ENCODE measurements around the gene COA6. TPM values are rescaled to one million over a fixed set of nuclear protein-coding genes. Genes with fewer than 3 reads are reported as not detected.

COA6 gene
- total and polyA plus RNA-seq, 10 of the 15 experiments (the other 5 are each of a cell fraction or from before 2014, with no cell fraction given), result 49.9 to 178 (median 71.5) TPM

DNA sequence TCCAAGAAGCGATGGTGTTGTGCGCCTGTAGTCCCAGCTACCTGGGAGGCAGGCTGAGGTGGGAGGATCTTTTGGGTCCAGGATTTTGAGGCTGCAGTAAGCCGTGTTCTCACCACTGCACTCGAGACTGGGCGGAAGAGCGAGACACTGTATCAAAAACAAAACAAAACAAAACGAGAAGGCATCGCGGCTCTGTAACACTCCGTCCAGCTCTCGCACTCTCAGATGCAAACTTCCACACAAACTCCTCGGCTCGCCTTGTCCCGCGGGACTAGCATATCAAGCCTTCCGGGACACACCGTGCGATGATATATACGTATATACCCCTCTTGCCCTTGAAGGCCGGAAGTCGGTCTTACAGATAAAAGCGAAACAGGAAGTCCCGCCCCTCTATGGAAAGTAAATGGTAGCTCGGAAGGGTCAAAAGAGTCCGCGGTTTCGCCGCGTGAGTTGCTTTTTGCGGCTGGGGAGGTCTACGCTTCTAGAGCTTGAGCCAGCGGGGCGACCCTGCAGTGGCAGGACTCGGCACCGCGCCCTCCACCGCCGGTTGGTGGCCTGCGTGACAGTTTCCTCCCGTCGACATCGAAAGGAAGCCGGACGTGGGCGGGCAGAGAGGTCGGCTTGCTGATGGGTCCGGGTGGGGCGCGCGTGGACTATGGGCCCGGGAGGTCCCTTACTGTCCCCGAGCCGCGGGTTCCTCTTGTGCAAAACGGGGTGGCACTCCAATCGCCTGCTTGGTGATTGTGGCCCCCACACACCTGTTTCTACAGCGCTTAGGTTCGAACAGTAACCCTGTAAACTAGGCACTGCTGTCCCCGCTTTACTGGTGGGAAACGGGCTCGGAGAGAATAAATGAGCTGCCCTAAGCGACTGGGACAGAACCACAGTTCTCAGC is at the start of gene COA6 (continued):
- TF ChIP-seq LARP7 (IDR thresholded peaks at IDR 0.05), result peak; percentile 86
- no peak; the same call in 1 of the 2 replicates for TF ChIP-seq USF2 (IDR thresholded peaks at IDR 0.05; ENCODE audit: borderline replicate concordance, low read depth, low read length)
- TF ChIP-seq SUPT20H (IDR thresholded peaks at IDR 0.05; ENCODE audit: borderline replicate concordance, control insufficient read depth, low read depth, low read length), result no peak
- no peak; the same call in 1 of the 2 replicates for TF ChIP-seq BMI1 (IDR thresholded peaks at IDR 0.05; ENCODE audit: borderline replicate concordance)
- TF ChIP-seq IKZF2 (IDR thresholded peaks at IDR 0.05), result peak in 1 of 2 experiments; percentile 71; a peak in 3 of 4 replicates
- TF ChIP-seq, protein P1, sequence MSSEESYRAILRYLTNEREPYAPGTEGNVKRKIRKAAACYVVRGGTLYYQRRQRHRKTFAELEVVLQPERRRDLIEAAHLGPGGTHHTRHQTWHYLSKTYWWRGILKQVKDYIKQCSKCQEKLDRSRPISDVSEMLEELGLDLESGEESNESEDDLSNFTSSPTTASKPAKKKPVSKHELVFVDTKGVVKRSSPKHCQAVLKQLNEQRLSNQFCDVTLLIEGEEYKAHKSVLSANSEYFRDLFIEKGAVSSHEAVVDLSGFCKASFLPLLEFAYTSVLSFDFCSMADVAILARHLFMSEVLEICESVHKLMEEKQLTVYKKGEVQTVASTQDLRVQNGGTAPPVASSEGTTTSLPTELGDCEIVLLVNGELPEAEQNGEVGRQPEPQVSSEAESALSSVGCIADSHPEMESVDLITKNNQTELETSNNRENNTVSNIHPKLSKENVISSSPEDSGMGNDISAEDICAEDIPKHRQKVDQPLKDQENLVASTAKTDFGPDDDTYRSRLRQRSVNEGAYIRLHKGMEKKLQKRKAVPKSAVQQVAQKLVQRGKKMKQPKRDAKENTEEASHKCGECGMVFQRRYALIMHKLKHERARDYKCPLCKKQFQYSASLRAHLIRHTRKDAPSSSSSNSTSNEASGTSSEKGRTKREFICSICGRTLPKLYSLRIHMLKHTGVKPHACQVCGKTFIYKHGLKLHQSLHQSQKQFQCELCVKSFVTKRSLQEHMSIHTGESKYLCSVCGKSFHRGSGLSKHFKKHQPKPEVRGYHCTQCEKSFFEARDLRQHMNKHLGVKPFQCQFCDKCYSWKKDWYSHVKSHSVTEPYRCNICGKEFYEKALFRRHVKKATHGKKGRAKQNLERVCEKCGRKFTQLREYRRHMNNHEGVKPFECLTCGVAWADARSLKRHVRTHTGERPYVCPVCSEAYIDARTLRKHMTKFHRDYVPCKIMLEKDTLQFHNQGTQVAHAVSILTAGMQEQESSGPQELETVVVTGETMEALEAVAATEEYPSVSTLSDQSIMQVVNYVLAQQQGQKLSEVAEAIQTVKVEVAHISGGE (CRISPR knock-in tag; IDR thresholded peaks at IDR 0.05), result peak; percentile 92
- TF ChIP-seq, protein P2, sequence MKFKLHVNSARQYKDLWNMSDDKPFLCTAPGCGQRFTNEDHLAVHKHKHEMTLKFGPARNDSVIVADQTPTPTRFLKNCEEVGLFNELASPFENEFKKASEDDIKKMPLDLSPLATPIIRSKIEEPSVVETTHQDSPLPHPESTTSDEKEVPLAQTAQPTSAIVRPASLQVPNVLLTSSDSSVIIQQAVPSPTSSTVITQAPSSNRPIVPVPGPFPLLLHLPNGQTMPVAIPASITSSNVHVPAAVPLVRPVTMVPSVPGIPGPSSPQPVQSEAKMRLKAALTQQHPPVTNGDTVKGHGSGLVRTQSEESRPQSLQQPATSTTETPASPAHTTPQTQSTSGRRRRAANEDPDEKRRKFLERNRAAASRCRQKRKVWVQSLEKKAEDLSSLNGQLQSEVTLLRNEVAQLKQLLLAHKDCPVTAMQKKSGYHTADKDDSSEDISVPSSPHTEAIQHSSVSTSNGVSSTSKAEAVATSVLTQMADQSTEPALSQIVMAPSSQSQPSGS (IDR thresholded peaks at IDR 0.05; ENCODE audit: low read length), result peak; percentile 56; the same call in 1 of the 2 replicates
- no peak; the same call in none of the 2 replicates for TF ChIP-seq GATAD2B (conservative IDR thresholded peaks at IDR 0.05; ENCODE audit: low read depth)
- TF ChIP-seq, protein P3, sequence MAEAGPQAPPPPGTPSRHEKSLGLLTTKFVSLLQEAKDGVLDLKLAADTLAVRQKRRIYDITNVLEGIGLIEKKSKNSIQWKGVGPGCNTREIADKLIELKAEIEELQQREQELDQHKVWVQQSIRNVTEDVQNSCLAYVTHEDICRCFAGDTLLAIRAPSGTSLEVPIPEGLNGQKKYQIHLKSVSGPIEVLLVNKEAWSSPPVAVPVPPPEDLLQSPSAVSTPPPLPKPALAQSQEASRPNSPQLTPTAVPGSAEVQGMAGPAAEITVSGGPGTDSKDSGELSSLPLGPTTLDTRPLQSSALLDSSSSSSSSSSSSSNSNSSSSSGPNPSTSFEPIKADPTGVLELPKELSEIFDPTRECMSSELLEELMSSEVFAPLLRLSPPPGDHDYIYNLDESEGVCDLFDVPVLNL (IDR thresholded peaks at IDR 0.05; ENCODE audit: low read depth, low read length), result no peak
- peak; percentile 96 for TF ChIP-seq POLR2AphosphoS2 (IDR thresholded peaks at IDR 0.05; ENCODE audit: low read depth, low read length)
- peak; percentile 87 for TF ChIP-seq PML (IDR thresholded peaks at IDR 0.05; ENCODE audit: low read length)
- TF ChIP-seq FOS (IDR thresholded peaks at IDR 0.05; ENCODE audit: borderline replicate concordance, extremely low read depth, insufficient read length), result no peak
- TF ChIP-seq HDAC2 (IDR thresholded peaks at IDR 0.05), result no peak
- TF ChIP-seq, protein P4, sequence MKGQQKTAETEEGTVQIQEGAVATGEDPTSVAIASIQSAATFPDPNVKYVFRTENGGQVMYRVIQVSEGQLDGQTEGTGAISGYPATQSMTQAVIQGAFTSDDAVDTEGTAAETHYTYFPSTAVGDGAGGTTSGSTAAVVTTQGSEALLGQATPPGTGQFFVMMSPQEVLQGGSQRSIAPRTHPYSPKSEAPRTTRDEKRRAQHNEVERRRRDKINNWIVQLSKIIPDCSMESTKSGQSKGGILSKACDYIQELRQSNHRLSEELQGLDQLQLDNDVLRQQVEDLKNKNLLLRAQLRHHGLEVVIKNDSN (IDR thresholded peaks at IDR 0.05; ENCODE audit: borderline replicate concordance, extremely low read length, insufficient read depth, low read depth, low read length), result no peak
- TF ChIP-seq STAT1 (conservative IDR thresholded peaks at IDR 0.05), result peak; percentile 75; the same call in 1 of the 2 replicates
- TF ChIP-seq CHD4 (IDR thresholded peaks at IDR 0.05), result no peak
- peak; percentile 47 for TF ChIP-seq MXI1 (IDR thresholded peaks at IDR 0.05; ENCODE audit: low read depth, low read length)
- no peak for TF ChIP-seq NFYA (IDR thresholded peaks at IDR 0.05; ENCODE audit: borderline replicate concordance, low read depth, low read length)
- no peak; the same call in 1 of the 2 replicates for TF ChIP-seq SMC3 (IDR thresholded peaks at IDR 0.05; ENCODE audit: borderline replicate concordance, low read length)
- TF ChIP-seq RAD51 (IDR thresholded peaks at IDR 0.05), result peak; percentile 70; the same call in 1 of the 2 replicates
- peak; percentile 97 for TF ChIP-seq ESRRA (IDR thresholded peaks at IDR 0.05; ENCODE audit: low read length)
- TF ChIP-seq TCF3 (IDR thresholded peaks at IDR 0.05; ENCODE audit: borderline replicate concordance, insufficient read depth, low read depth, low read length), result no peak

Measured in GM12878 (cell line).